Natural killer cell treated with Interleukin-12 subunit alpha and Interleukin-12 subunit beta and Interleukin-15 and Interleukin-18, amount 100 ng/mL, for 72 hours (primary cell): ENCODE measurements around the gene SCN8A. TPM values are rescaled to one million over a fixed set of nuclear protein-coding genes. Genes with fewer than 3 reads are reported as not detected.
"Not testable (repeated sequence)": the region's sequence is repeated elsewhere in the genome, so short reads cannot be mapped to it uniquely, and the experiment has no call there.

Experiments
- ATAC-seq, 2 donors: fragments of 150-1000 bp; cut with Tn5 transposase in 1 of 2; sonication (Bioruptor Pico), chemical (Tn5 transposase) in 1 of 2; 2 replicates each; pipeline ENCODE4 v1.10.0; 2021
- DNase-seq: peaks from one replicate; pipeline ENCODE4 v3.0.0; 2022; ENCODE audit warnings: low spot score
- H3K27ac Mint-ChIP-seq, 2 donors: 1 replicate in 1 of 2; 2 replicates in 1 of 2; pipeline ENCODE4 v1.8.0; 2022; ENCODE audit warnings: mixed read lengths in 2 of 2, mild to moderate bottlenecking in 1 of 2, moderate library complexity in 1 of 2
- H3K27me3 Mint-ChIP-seq, 2 donors: 1 replicate in 1 of 2; 2 replicates in 1 of 2; pipeline ENCODE4 v1.8.0; 2022; ENCODE audit warnings: mixed read lengths in 2 of 2
- H3K36me3 Mint-ChIP-seq: one replicate; pipeline ENCODE4 v1.8.0; 2022; ENCODE audit warnings: mixed read lengths
- H3K4me1 Mint-ChIP-seq, 2 donors: 1 replicate in 1 of 2; 2 replicates in 1 of 2; pipeline ENCODE4 v1.8.0; 2022; ENCODE audit warnings: low read depth in 2 of 2, mixed read lengths in 2 of 2, mild to moderate bottlenecking in 1 of 2
- H3K4me3 Mint-ChIP-seq: one replicate; pipeline ENCODE4 v1.8.0; 2022; ENCODE audit warnings: mixed read lengths
- H3K9me3 Mint-ChIP-seq: 2 replicates; pipeline ENCODE4 v1.8.0; 2022; ENCODE audit warnings: mixed read lengths
- total RNA-seq, 2 donors: library from RNA; stranded (reverse); gene quantifications; one replicate each; pipeline ENCODE4 v1.2.3, GENCODE V29; 2022

SCN8A gene
- total RNA-seq, 2 donors from 2014 or later = 0.50 to 1.5 TPM

DNA sequence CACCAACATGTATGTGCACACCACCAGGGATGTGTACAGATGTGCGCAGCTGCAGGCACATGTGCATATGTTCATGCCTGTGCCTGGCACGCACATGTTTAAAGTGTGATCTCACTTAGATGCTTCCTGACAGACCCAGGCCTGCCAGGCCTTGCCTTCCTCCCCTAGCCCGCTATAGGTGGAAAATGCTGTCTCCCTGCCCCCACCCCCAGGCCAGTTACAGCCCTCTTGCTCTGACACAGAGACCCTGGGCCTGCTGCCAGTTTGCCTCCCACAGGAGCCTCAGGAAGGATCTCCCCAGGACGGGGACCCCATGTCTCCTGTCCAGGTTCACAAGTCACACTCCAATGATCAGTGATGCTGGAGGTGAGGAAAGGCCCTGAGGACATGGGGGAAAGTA, 235.8 kb downstream of the SCN8A start:
- Mint-ChIP-seq H3K4me1 (peaks cover 10 to 15% of the 10 kb centered on the region in 2 donors), H3K27ac (no peak overlapping the region), H3K27me3 (peaks cover 15 to 21% of the 10 kb centered on the region in 2 donors), H3K4me3 (no peak overlapping the region), H3K36me3 (no peaks in the 10 kb centered on the region), H3K9me3 (no peaks in the 10 kb centered on the region)
- DNase-seq (no peak), ATAC-seq (no peak)

DNA sequence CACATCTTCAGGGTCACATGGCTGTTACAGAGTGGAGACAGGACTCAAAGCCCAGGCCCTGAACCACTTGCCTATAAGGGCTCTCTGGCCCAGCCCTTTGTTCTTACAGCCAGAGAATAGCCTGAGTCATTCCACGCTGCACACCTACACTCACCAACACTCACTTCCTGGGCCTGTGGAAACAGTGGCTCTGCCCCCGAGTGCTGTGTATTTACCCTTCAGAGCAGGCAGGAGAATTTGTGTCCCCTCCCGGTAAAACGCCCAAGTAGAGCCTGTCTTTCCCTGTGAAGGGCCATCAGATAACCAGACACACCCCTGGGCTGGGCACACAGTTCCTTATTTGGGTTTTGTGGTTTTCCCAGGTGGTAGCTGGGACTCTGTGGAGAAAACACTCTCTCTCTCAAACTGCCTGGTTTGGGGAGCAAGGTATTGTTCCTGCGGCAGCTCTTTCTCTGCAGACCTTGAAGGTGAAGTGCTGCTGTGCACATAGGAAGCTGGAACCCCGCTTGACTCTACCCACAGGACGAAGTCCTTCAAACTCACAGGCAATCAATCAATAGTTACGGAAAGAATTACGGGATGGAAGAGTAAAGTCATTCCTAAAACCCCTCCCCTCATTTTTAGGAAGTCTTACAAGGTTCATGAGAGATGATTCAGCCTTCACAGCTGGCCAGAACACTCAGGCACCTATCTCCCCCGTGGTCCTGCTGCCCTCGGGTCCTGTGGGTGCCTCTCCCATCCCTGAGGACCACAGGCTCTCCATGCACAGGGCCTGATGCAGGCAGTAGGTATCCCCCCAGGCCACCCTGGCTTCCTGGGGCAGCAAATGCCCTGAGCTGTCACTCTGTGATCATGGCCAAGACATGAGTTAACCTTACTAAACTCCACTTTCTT, 237.1 kb downstream of the SCN8A start:
- peaks cover 20 to 26% of the 10 kb centered on the region in 2 donors for H3K4me1 Mint-ChIP-seq
- ATAC-seq = peak; percentile 81 to 85
- H3K36me3 Mint-ChIP-seq = no peaks in the 10 kb centered on the region
- peak overlapping the region in 1 of 2 donors; percentile 70 for H3K27ac Mint-ChIP-seq
- H3K4me3 Mint-ChIP-seq = no peak overlapping the region
- H3K27me3 Mint-ChIP-seq = peaks cover 28 to 32% of the 10 kb centered on the region in 2 donors
- H3K9me3 Mint-ChIP-seq = no peaks in the 10 kb centered on the region
- DNase-seq = no peak

DNA sequence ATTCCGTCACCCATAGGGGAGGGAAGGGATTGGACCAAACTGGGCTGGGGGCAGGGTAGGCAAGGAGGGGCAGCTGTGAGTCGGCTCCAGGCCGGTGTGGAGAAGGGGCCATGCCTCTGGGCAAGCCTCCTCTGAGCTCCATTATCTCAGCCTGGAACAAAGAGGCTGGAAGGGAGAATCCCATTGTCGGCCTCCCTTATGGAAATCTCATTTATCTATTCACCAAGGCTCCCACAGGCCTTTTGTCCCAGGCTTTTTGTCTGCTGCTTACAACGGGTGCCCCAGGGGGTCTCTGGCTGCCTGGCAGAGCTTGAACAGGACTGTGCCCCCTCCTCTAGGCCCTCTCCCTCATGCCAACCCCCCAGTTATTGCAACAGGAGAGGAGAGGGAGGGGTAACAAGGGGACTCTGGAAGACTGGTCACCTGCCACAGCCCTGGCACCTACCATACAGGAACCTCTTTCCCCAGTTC, 238.0 kb downstream of the SCN8A start:
- peaks cover 37 to 40% of the 10 kb centered on the region in 2 donors for H3K27me3 Mint-ChIP-seq
- ATAC-seq (no peak), DNase-seq (no peak)

DNA sequence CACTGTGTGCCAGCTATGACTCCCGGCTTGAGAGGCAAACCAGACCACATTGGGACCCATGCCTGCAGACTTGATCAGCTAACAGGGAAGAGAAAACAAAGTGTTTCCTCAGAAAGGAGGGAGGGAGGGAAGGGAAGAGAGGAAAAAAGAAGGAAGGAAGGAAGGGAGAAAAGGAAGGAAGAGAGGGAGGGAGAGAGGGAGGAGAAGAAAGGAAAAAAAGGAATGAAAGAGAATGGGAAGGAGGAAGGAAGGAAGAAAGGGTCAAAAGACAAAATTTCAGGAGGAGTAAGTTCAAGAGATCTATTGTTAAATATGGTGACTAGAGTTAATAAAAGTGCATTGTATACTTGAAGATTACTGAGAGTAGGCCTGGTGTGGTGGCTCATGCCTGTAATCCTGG, 238.6 kb downstream of the SCN8A start:
- H3K36me3 Mint-ChIP-seq = no peaks in the 10 kb centered on the region
- ATAC-seq (no peak), DNase-seq (no peak)
- no peak overlapping the region for H3K27ac Mint-ChIP-seq
- H3K9me3 Mint-ChIP-seq = no peaks in the 10 kb centered on the region
- peaks cover 21 to 31% of the 10 kb centered on the region in 2 donors for H3K4me1 Mint-ChIP-seq
- H3K4me3 Mint-ChIP-seq = no peak overlapping the region
- H3K27me3 Mint-ChIP-seq = peaks cover 40% of the 10 kb centered on the region in 2 donors

More for the DNA sequence above, 238.0 kb downstream of the SCN8A start:
- Mint-ChIP-seq H3K4me1 (peaks cover 21 to 30% of the 10 kb centered on the region in 2 donors), H3K27ac (no peak overlapping the region), H3K4me3 (no peak overlapping the region), H3K36me3 (no peaks in the 10 kb centered on the region), H3K9me3 (no peaks in the 10 kb centered on the region)

- peaks cover 40 to 42% of the 10 kb centered on the region in 2 donors for H3K27me3 Mint-ChIP-seq
- not testable (repeated sequence) for DNase-seq, H3K27ac Mint-ChIP-seq, ATAC-seq, H3K4me3 Mint-ChIP-seq, H3K36me3 Mint-ChIP-seq, H3K9me3 Mint-ChIP-seq
- peaks cover 21 to 31% of the 10 kb centered on the region in 2 donors for H3K4me1 Mint-ChIP-seq
Measured at GRCh38 chr12:51831817-51832216, 240.8 kb downstream of the SCN8A start.

DNA sequence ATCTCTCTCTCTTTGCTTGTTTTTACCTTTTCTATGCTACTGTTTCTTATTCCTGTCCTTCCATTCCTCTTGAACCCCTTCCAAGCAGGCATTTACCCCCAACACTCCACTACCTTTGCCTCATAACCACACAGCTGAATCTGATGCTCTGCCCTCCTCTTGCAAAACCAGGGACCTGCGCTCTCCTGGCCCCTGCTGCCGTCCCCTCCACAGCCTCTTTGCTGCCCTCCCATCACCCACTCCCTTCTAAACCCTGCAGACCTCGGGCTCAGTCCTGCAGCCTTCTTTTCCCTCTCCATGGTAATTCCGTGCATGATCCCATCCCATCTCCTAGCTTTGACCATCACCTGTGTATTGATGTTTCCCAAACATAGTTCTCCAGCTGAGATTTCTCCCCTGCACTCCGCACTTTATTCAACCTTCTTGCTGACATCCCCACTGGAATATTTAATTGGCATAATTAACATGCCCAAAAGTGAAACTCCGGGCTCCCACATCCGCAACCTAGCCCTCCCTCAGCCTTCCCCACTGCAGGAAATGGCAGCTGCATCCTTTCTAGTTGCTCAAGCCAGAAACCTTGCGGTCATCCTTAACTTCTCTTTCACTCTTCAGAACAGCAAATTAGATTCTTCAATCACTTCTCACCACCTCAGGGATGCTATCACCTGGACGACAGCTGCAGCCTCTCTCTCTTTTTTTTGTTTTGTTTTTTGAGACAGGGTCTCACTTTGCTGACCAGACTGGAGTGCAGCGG, 241.5 kb downstream of the SCN8A start:
- ATAC-seq (no peak), DNase-seq (no peak)
- Mint-ChIP-seq H3K4me1 (peaks cover 21 to 30% of the 10 kb centered on the region in 2 donors), H3K27me3 (peaks cover 42% of the 10 kb centered on the region in 2 donors), H3K27ac (peak overlapping the region in 1 of 2 donors; percentile 15), H3K4me3 (peak overlapping the region; percentile 13), H3K36me3 (no peaks in the 10 kb centered on the region), H3K9me3 (no peaks in the 10 kb centered on the region)

- Mint-ChIP-seq H3K36me3 (no peaks in the 10 kb centered on the region), H3K9me3 (no peaks in the 10 kb centered on the region), H3K4me1 (peaks cover 13 to 21% of the 10 kb centered on the region in 2 donors), H3K27me3 (peaks cover 37 to 39% of the 10 kb centered on the region in 2 donors), H3K4me3 (peak overlapping the region; percentile 13), H3K27ac (no peak overlapping the region)
- DNase-seq (no peak), ATAC-seq (no peak)
Measured at GRCh38 chr12:51833448-51834227, 242.6 kb downstream of the SCN8A start.

DNA sequence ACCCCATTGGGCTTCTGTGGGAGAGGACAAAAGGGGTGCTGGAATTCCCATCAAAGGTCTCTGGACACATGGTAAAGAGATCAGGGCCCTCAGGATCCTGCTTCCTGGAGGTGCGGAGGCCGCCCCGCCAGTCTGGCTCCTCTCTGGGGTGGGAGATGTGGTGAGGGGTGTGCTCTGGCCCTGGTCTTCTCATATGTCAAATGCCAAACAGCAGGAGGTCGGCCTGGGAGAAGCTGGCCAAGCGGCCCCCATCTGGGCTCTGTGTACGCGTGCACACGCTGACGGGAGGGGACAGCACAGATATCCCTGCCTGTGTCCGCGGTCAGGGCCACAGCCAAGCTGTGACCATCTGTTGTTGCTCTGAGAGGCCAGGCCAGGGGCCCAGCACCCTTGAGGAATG, 243.4 kb downstream of the SCN8A start:
- Mint-ChIP-seq H3K9me3 (no peaks in the 10 kb centered on the region), H3K4me1 (peaks cover 16 to 21% of the 10 kb centered on the region in 2 donors), H3K27ac (no peak overlapping the region), H3K36me3 (no peaks in the 10 kb centered on the region), H3K27me3 (peaks cover 37 to 44% of the 10 kb centered on the region in 2 donors), H3K4me3 (no peak overlapping the region)
- DNase-seq = no peak
- no peak for ATAC-seq

- Mint-ChIP-seq H3K27ac (no peak overlapping the region), H3K27me3 (peaks cover 33 to 43% of the 10 kb centered on the region in 2 donors)
- no peak for ATAC-seq
Measured at GRCh38 chr12:51836041-51836826, 245.2 kb downstream of the SCN8A start.

GRCh38 chr12:51836827-51837173, 245.8 kb downstream of the SCN8A start:
- Mint-ChIP-seq H3K27me3 (peaks cover 31 to 42% of the 10 kb centered on the region in 2 donors), H3K27ac (no peak overlapping the region), H3K4me3 (no peak overlapping the region), H3K36me3 (no peaks in the 10 kb centered on the region), H3K9me3 (no peaks in the 10 kb centered on the region), H3K4me1 (peaks cover 16 to 21% of the 10 kb centered on the region in 2 donors)
- ATAC-seq = no peak
- DNase-seq = no peak

More at GRCh38 chr12:51836041-51836826, 245.2 kb downstream of the SCN8A start:
- no peak for DNase-seq
- H3K4me1 Mint-ChIP-seq = peaks cover 16 to 21% of the 10 kb centered on the region in 2 donors
- no peaks in the 10 kb centered on the region for H3K9me3 Mint-ChIP-seq
- no peaks in the 10 kb centered on the region for H3K36me3 Mint-ChIP-seq
- H3K4me3 Mint-ChIP-seq = no peak overlapping the region

- DNase-seq (no peak), ATAC-seq (no peak)
- Mint-ChIP-seq H3K27ac (no peak overlapping the region), H3K4me3 (no peak overlapping the region), H3K4me1 (peaks cover 14 to 18% of the 10 kb centered on the region in 2 donors), H3K27me3 (peaks cover 31 to 37% of the 10 kb centered on the region in 2 donors), H3K36me3 (no peaks in the 10 kb centered on the region), H3K9me3 (no peaks in the 10 kb centered on the region)
Measured at GRCh38 chr12:51837286-51837685, 246.3 kb downstream of the SCN8A start.

GRCh38 chr12:51838036-51838435, 247.0 kb downstream of the SCN8A start:
- Mint-ChIP-seq H3K36me3 (no peaks in the 10 kb centered on the region), H3K27ac (no peak overlapping the region), H3K4me3 (no peak overlapping the region), H3K4me1 (peaks cover 8 to 11% of the 10 kb centered on the region in 2 donors), H3K9me3 (no peaks in the 10 kb centered on the region), H3K27me3 (peaks cover 24 to 30% of the 10 kb centered on the region in 2 donors)
- no peak for ATAC-seq
- no peak for DNase-seq
